SK-N-SH treated with all-trans-retinoic acid at 6 μM for 48 hours (cell line): ENCODE measurements around the gene HASPIN.

Experiments
- ATAC-seq: fragments of 200-7000 bp; cut with Tn5 transposase; 3 replicates; pipeline ENCODE4 v1.9.1; 2020; ENCODE audit warnings: mild to moderate bottlenecking, moderate library complexity
- ARNTL ChIP-seq: fragments of 450-650 bp; formaldehyde crosslinking; IDR thresholded peaks from 2 replicates; pipeline ENCODE4 v1.5.0; 2020; ENCODE audit warnings: low read depth, mild to moderate bottlenecking, moderate library complexity, borderline replicate concordance
- BACH2 ChIP-seq: fragments of 250-450 bp; sonication (Bioruptor Pico); IDR thresholded peaks from 2 replicates; pipeline ENCODE4 v1.9.0; 2021; ENCODE audit warnings: mild to moderate bottlenecking, borderline replicate concordance
- CSDC2 ChIP-seq: fragments of 250-450 bp; sonication (Bioruptor Pico); IDR thresholded peaks from 2 replicates; pipeline ENCODE4 v1.5.0; 2020; ENCODE audit warnings: mild to moderate bottlenecking, moderate library complexity
- CSRNP3 ChIP-seq: fragments of 250-450 bp; sonication (Bioruptor Pico); IDR thresholded peaks from 2 replicates; pipeline ENCODE4 v1.5.1; 2021; ENCODE audit warnings: mild to moderate bottlenecking, moderate library complexity
- ESRRG ChIP-seq: fragments of 250-450 bp; sonication (Bioruptor Pico); IDR thresholded peaks from 2 replicates; pipeline ENCODE4 v1.6.1; 2021; ENCODE audit warnings: mild to moderate bottlenecking
- GLIS3 ChIP-seq: fragments of 250-450 bp; sonication (Bioruptor Pico); IDR thresholded peaks from 2 replicates; pipeline ENCODE4 v1.5.0; 2020; ENCODE audit warnings: mild to moderate bottlenecking, moderate library complexity
- ISL1 ChIP-seq: fragments of 250-450 bp; sonication (Bioruptor Pico); IDR thresholded peaks from 2 replicates; pipeline ENCODE4 v2.1.2; 2022; ENCODE audit warnings: mild to moderate bottlenecking, moderate library complexity
- OSR1 ChIP-seq: fragments of 250-450 bp; sonication (Bioruptor Pico); IDR thresholded peaks from 2 replicates; pipeline ENCODE4 v1.8.0; 2022; ENCODE audit warnings: moderate library complexity, mild to moderate bottlenecking, inconsistent platforms
- POU6F1 ChIP-seq: fragments of 250-450 bp; sonication (Bioruptor Pico); IDR thresholded peaks from 2 replicates; pipeline ENCODE4 v1.8.0; 2021; ENCODE audit warnings: low read depth, mild to moderate bottlenecking, moderate library complexity, borderline replicate concordance
- RARB ChIP-seq: fragments of 250-450 bp; sonication (Bioruptor Pico); IDR thresholded peaks from 2 replicates; pipeline ENCODE4 v1.8.0; 2021; ENCODE audit warnings: mild to moderate bottlenecking, moderate library complexity
- SNAI2 ChIP-seq: fragments of 250-450 bp; sonication (Bioruptor Pico); IDR thresholded peaks from 2 replicates; pipeline ENCODE4 v1.5.0; 2020; ENCODE audit warnings: mild to moderate bottlenecking, moderate library complexity
- TCF4 ChIP-seq: fragments of 250-450 bp; sonication (Bioruptor Pico); IDR thresholded peaks from 2 replicates; pipeline ENCODE4 v1.8.0; 2021; ENCODE audit warnings: mild to moderate bottlenecking, moderate library complexity, borderline replicate concordance
- TOX ChIP-seq: fragments of 250-450 bp; sonication (Bioruptor Pico); IDR thresholded peaks from 2 replicates; pipeline ENCODE4 v1.8.0; 2021; ENCODE audit warnings: mild to moderate bottlenecking, moderate library complexity, borderline replicate concordance
- TSHZ2 ChIP-seq: fragments of 250-450 bp; sonication (Bioruptor Pico); IDR thresholded peaks from 2 replicates; pipeline ENCODE4 v1.5.0; 2020; ENCODE audit warnings: mild to moderate bottlenecking, moderate library complexity
- ZC3H10 ChIP-seq: fragments of 250-450 bp; sonication (Bioruptor Pico); IDR thresholded peaks from 2 replicates; pipeline ENCODE4 v1.5.1; 2021; ENCODE audit warnings: mild to moderate bottlenecking, moderate library complexity
- ZFP3 ChIP-seq: fragments of 250-450 bp; sonication (Bioruptor Pico); IDR thresholded peaks from 2 replicates; pipeline ENCODE4 v1.5.0; 2020; ENCODE audit warnings: mild to moderate bottlenecking, moderate library complexity
- ZNF565 ChIP-seq: fragments of 450-650 bp; formaldehyde crosslinking; conservative IDR thresholded peaks from 2 replicates; pipeline ENCODE4 v1.5.0; 2020; ENCODE audit warnings: low read depth, mild to moderate bottlenecking, moderate library complexity
- ZNF70 ChIP-seq: fragments of 450-650 bp; formaldehyde crosslinking; IDR thresholded peaks from 2 replicates; pipeline ENCODE4 v1.5.0; 2020; ENCODE audit warnings: mild to moderate bottlenecking, moderate library complexity
- ZNF8 ChIP-seq: fragments of 450-650 bp; formaldehyde crosslinking; IDR thresholded peaks from 2 replicates; pipeline ENCODE4 v1.5.0; 2020; ENCODE audit warnings: mild to moderate bottlenecking, moderate library complexity
- TF ChIP-seq, protein P1 (sequence below): fragments of 250-450 bp; sonication (Bioruptor Pico); IDR thresholded peaks from 2 replicates; pipeline ENCODE4 v1.5.1; 2020; ENCODE audit warnings: low read depth, mild to moderate bottlenecking, moderate library complexity
- TF ChIP-seq, protein P2 (sequence below): fragments of 250-450 bp; sonication (Bioruptor Pico); IDR thresholded peaks from 2 replicates; pipeline ENCODE4 v1.8.0; 2020; ENCODE audit warnings: mild to moderate bottlenecking, moderate library complexity, borderline replicate concordance

The HASPIN gene

DNA sequence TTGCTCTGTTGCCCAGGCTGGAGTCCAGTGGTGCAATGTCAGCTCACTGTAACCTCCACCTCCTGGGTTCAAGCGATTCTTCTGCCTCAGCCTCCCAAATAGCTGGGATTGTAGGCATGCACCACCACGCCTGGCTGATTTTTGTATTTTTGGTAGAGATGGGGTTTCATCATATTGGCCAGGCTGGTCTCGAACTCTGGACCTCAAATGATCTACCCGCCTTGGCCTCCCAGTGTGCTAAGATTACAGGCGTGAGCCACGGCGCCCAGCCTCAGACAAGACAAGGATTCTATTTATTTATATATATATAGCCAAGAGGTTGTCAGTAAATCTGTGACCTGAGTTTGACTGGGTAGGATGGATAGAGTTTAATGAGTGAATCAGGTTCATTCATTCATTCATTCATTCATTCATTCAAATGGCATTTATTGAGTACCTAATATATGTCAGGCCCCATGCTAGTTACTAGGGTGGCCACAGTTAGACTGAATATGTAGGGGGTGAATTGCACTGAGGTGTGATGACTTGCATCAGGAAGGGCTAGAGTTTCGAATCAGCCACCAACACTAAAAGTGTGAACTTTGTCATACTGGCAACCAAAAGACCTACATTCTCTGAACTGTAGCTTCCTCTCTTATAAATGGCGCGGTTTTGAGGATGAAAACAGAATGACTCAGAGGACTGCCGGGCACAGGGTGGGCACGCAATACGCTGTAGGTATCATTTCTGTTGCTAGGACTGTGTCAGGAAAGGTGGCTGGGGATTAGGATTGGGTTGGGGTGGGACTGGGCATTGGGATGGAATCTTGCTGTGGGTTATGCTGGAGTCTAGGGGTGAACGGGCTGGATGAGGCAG lies 39.4 kb downstream of the HASPIN start:
- TF ChIP-seq BACH2 (CRISPR knock-in tag) (no peak), TOX (CRISPR knock-in tag) (no peak), CSRNP3 (CRISPR knock-in tag) (no peak), OSR1 (CRISPR knock-in tag) (no peak), ZNF70 (CRISPR knock-in tag) (no peak), ZC3H10 (CRISPR knock-in tag) (no peak), TCF4 (CRISPR knock-in tag) (no peak), ZNF8 (no peak), ISL1 (no peak), ESRRG (CRISPR knock-in tag) (no peak), TSHZ2 (no peak), ARNTL (CRISPR knock-in tag) (no peak), CSDC2 (CRISPR knock-in tag) (no peak), ZNF565 (CRISPR knock-in tag) (no peak)
- TF ChIP-seq, protein P1, sequence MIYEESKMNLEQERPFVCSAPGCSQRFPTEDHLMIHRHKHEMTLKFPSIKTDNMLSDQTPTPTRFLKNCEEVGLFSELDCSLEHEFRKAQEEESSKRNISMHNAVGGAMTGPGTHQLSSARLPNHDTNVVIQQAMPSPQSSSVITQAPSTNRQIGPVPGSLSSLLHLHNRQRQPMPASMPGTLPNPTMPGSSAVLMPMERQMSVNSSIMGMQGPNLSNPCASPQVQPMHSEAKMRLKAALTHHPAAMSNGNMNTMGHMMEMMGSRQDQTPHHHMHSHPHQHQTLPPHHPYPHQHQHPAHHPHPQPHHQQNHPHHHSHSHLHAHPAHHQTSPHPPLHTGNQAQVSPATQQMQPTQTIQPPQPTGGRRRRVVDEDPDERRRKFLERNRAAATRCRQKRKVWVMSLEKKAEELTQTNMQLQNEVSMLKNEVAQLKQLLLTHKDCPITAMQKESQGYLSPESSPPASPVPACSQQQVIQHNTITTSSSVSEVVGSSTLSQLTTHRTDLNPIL (CRISPR knock-in tag), result no peak
- TF ChIP-seq, protein P2, sequence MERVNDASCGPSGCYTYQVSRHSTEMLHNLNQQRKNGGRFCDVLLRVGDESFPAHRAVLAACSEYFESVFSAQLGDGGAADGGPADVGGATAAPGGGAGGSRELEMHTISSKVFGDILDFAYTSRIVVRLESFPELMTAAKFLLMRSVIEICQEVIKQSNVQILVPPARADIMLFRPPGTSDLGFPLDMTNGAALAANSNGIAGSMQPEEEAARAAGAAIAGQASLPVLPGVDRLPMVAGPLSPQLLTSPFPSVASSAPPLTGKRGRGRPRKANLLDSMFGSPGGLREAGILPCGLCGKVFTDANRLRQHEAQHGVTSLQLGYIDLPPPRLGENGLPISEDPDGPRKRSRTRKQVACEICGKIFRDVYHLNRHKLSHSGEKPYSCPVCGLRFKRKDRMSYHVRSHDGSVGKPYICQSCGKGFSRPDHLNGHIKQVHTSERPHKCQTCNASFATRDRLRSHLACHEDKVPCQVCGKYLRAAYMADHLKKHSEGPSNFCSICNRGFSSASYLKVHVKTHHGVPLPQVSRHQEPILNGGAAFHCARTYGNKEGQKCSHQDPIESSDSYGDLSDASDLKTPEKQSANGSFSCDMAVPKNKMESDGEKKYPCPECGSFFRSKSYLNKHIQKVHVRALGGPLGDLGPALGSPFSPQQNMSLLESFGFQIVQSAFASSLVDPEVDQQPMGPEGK, result no peak
- ATAC-seq, result no peak

DNA sequence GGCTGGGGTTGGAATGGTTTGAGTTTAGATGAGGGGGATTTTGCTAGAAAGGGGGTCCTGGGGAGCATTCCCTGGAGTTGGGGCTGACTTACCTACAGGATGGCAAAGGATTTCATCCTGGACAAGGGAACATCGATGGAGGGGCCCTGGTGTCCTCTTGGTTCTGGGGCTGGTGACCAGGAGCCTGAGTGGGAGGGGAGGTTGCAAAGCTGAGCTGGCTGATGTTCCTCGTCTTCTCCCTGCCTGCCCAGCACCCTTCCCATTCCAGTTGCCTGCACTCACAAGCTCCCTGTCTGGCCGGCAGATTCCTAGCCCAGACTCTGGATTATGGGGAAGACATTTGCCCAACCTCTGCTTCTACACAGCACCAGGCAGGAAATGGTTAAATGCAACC lies 40.1 kb downstream of the HASPIN start:
- TF ChIP-seq ZFP3 (CRISPR knock-in tag) (no peak), RARB (CRISPR knock-in tag) (no peak), POU6F1 (CRISPR knock-in tag) (no peak), SNAI2 (CRISPR knock-in tag) (no peak), TSHZ2 (no peak), GLIS3 (CRISPR knock-in tag) (no peak), TCF4 (CRISPR knock-in tag) (no peak)
- TF ChIP-seq, all 23 proteins: peak for 0
- no peak for ATAC-seq
